WTC11 (cell line): ENCODE results near the gene INMT. TPM values are rescaled to one million over a fixed set of nuclear protein-coding genes. Genes with fewer than 3 reads are reported as not detected.

ENCODE experiments used
- ATAC-seq: fragments of 200-7000 bp; cut with Tn5 transposase; 2 replicates; pipeline ENCODE4 v1.10.0; 2021; ENCODE audit warnings: mild to moderate bottlenecking, moderate library complexity
- CTCF ChIA-PET: fragments of 300-600 bp; sonication (Branson Sonifier 250); formaldehyde crosslinking; loops from one replicate; lab custom pipeline; 2021; ENCODE audit warnings: antibody characterized with exemption; lab: Charles Lee
- POLR2A ChIA-PET: fragments of 350-600 bp; sonication (Branson Sonifier 250); formaldehyde crosslinking; loops from one replicate; lab custom pipeline; 2021; ENCODE audit warnings: antibody characterized with exemption; lab: Charles Lee
- DNase-seq: peaks from one replicate; pipeline ENCODE4 v3.0.0; 2021; ENCODE audit warnings: low spot score
- H3K27ac Mint-ChIP-seq: 2 replicates; pipeline ENCODE4 v1.8.0; 2021; ENCODE audit warnings: mixed read lengths
- H3K27me3 Mint-ChIP-seq: 2 replicates; pipeline ENCODE4 v1.8.0; 2021; ENCODE audit warnings: low read depth, mild to moderate bottlenecking, moderate library complexity, mixed read lengths
- H3K36me3 Mint-ChIP-seq: 2 replicates; pipeline ENCODE4 v1.8.0; 2021; ENCODE audit warnings: mixed read lengths
- H3K4me1 Mint-ChIP-seq: 2 replicates; pipeline ENCODE4 v1.8.0; 2022; ENCODE audit warnings: mixed read lengths
- H3K4me3 Mint-ChIP-seq: 2 replicates; pipeline ENCODE4 v1.8.0; 2021; ENCODE audit warnings: mild to moderate bottlenecking, moderate library complexity, mixed read lengths
- H3K9me3 Mint-ChIP-seq: 2 replicates; pipeline ENCODE4 v1.8.0; 2021; ENCODE audit warnings: mixed read lengths
- AR ChIP-seq: fragments of 250-450 bp; sonication (Bioruptor Pico); IDR thresholded peaks from 2 replicates; pipeline ENCODE4 v1.9.0; 2021; ENCODE audit warnings: mild to moderate bottlenecking
- E2F1 ChIP-seq: sonication (generic); formaldehyde crosslinking; IDR thresholded peaks from 2 replicates; pipeline ENCODE4 v1.8.0; 2022; ENCODE audit warnings: mild to moderate bottlenecking, missing genetic modification reagents
- ERG ChIP-seq: fragments of 250-450 bp; sonication (Bioruptor Pico); IDR thresholded peaks from 2 replicates; pipeline ENCODE4 v1.8.0; 2021; ENCODE audit warnings: mild to moderate bottlenecking
- FOXP1 ChIP-seq: sonication (generic); formaldehyde crosslinking; IDR thresholded peaks from 2 replicates; pipeline ENCODE4 v1.8.0; 2022; ENCODE audit warnings: missing genetic modification reagents, mild to moderate bottlenecking, moderate library complexity, borderline replicate concordance
- GTF2I ChIP-seq: fragments of 250-450 bp; sonication (Bioruptor Pico); conservative IDR thresholded peaks from 2 replicates; pipeline ENCODE4 v1.4.0; 2021; ENCODE audit warnings: mild to moderate bottlenecking
- HMGA2 ChIP-seq: fragments of 250-450 bp; sonication (Bioruptor Pico); IDR thresholded peaks from 2 replicates; pipeline ENCODE4 v1.4.0; 2021; ENCODE audit warnings: mild to moderate bottlenecking, moderate library complexity
- MAX ChIP-seq: sonication (generic); formaldehyde crosslinking; IDR thresholded peaks from 2 replicates; pipeline ENCODE4 v1.8.0; 2022; ENCODE audit warnings: mild to moderate bottlenecking, missing genetic modification reagents
- NR2C2 ChIP-seq: sonication (generic); formaldehyde crosslinking; IDR thresholded peaks from 2 replicates; pipeline ENCODE4 v1.8.0; 2022; ENCODE audit warnings: mild to moderate bottlenecking, missing genetic modification reagents
- RORB ChIP-seq: fragments of 250-450 bp; sonication (Bioruptor Pico); IDR thresholded peaks from 2 replicates; pipeline ENCODE4 v1.9.0; 2021; ENCODE audit warnings: mild to moderate bottlenecking
- SMAD4 ChIP-seq: sonication (generic); formaldehyde crosslinking; IDR thresholded peaks from 2 replicates; pipeline ENCODE4 v1.8.0; 2022; ENCODE audit warnings: mild to moderate bottlenecking, missing genetic modification reagents
- TEAD1 ChIP-seq: sonication (generic); formaldehyde crosslinking; IDR thresholded peaks from 2 replicates; pipeline ENCODE4 v1.8.0; 2022; ENCODE audit warnings: mild to moderate bottlenecking, missing genetic modification reagents
- ZBTB21 ChIP-seq: sonication (generic); formaldehyde crosslinking; IDR thresholded peaks from 2 replicates; pipeline ENCODE4 v1.8.1; 2023; ENCODE audit warnings: mild to moderate bottlenecking, missing genetic modification reagents, borderline replicate concordance
- ZNF219 ChIP-seq: sonication (generic); formaldehyde crosslinking; IDR thresholded peaks from 2 replicates; pipeline ENCODE4 v1.8.0; 2023; ENCODE audit warnings: missing genetic modification reagents, mild to moderate bottlenecking, borderline replicate concordance
- ZNF423 ChIP-seq: fragments of 250-450 bp; sonication (Bioruptor Pico); IDR thresholded peaks from 2 replicates; pipeline ENCODE4 v2.1.2; 2022; ENCODE audit warnings: mild to moderate bottlenecking, moderate library complexity
- ZNF532 ChIP-seq: fragments of 250-450 bp; sonication (Bioruptor Pico); IDR thresholded peaks from 2 replicates; pipeline ENCODE4 v1.9.0; 2021; ENCODE audit warnings: mild to moderate bottlenecking, borderline replicate concordance
- total RNA-seq: library from RNA; stranded (reverse); gene quantifications from 3 replicates; pipeline ENCODE4 v1.2.3, GENCODE V29; 2021

Gene INMT
- total RNA-seq, 1 experiment from 2014 or later = 3.5 TPM

- Mint-ChIP-seq H3K27ac (peak overlapping the region; percentile 87; the same call in 1 of the 2 replicates), H3K36me3 (no peaks in the 10 kb centered on the region), H3K27me3 (peaks cover 12% of the 10 kb centered on the region), H3K9me3 (no peaks in the 10 kb centered on the region), H3K4me1 (peaks cover 38% of the 10 kb centered on the region), H3K4me3 (no peak overlapping the region)
- ATAC-seq (no peak), DNase-seq (no peak)
- no peak for TF ChIP-seq SMAD4 (CRISPR knock-in tag)
- TF ChIP-seq TEAD1 (CRISPR knock-in tag) = no peak
- TF ChIP-seq ERG (CRISPR knock-in tag) = no peak
- no peak for TF ChIP-seq ZBTB21 (CRISPR knock-in tag)
- no peak for TF ChIP-seq RORB (CRISPR knock-in tag)
- TF ChIP-seq ZNF219 (CRISPR knock-in tag) = no peak
- TF ChIP-seq AR (CRISPR knock-in tag) = no peak
- no peak for TF ChIP-seq HMGA2 (CRISPR knock-in tag)
- ChIA-PET CTCF (interaction anchor here (0.6 to 1.8 kb wide), 7 partner anchors 12 to 723 kb away, joined by 3 to 5 read pairs (median 4); partner anchors contain the start of gene CRHR2), POLR2A (no interaction called here)
These were observed 25.5 kb upstream of the INMT start for GRCh38 chr7:30726296-30727006.

- Mint-ChIP-seq H3K4me1 (peaks cover 41% of the 10 kb centered on the region), H3K27ac (peak overlapping the region; percentile 87), H3K36me3 (no peaks in the 10 kb centered on the region), H3K9me3 (no peaks in the 10 kb centered on the region), H3K4me3 (no peak overlapping the region), H3K27me3 (peaks cover 15% of the 10 kb centered on the region)
- ChIA-PET POLR2A (no interaction called here), CTCF (interaction anchor here (0.6 to 1.8 kb wide), 8 partner anchors 11 to 723 kb away, joined by 3 to 5 read pairs (median 4); partner anchors contain the start of gene CRHR2)
- DNase-seq (no peak), ATAC-seq (peak; percentile 61)
- TF ChIP-seq ZNF532 (CRISPR knock-in tag) (peak; percentile 54; the same call in 1 of the 2 replicates), AR (CRISPR knock-in tag) (no peak), NR2C2 (CRISPR knock-in tag) (0 out of 2 replicates have a peak, but pooled peaks have one; percentile 54), ZNF423 (peak; percentile 32; the same call in 1 of the 2 replicates), FOXP1 (CRISPR knock-in tag) (0 out of 2 replicates have a peak, but pooled peaks have one; percentile 37), GTF2I (CRISPR knock-in tag) (peak; percentile 92), E2F1 (CRISPR knock-in tag) (0 out of 2 replicates have a peak, but pooled peaks have one; percentile 29), MAX (CRISPR knock-in tag) (no peak)
These were observed 24.6 kb upstream of the INMT start for GRCh38 chr7:30727061-30727945.
